IMR-90 (cell line): ENCODE results near the gene FSTL1. TPM values are rescaled to one million over a fixed set of nuclear protein-coding genes. Genes with fewer than 3 reads are reported as not detected.

ENCODE experiments used
- ATAC-seq: fragments of 200-7000 bp; cut with Tn5 transposase; 2 replicates; pipeline ENCODE4 v1.9.1; 2020; ENCODE audit warnings: low read depth, mild to moderate bottlenecking, moderate library complexity
- BruUV-seq: library from RNA; stranded (reverse); fragments of 400-500 nt; replicated peaks from 2 replicates; lab custom pipeline; 2021; lab: Mats Ljungman, UMichigan
- CTCF ChIA-PET: fragments of 300-600 bp; formaldehyde crosslinking; extraction: SDS; loops from one replicate; lab custom pipeline; 2021; ENCODE audit warnings: antibody characterized with exemption; lab: Yijun Ruan, JAX
- POLR2A ChIA-PET: fragments of 300-600 bp; sonication (Branson Sonifier 250); formaldehyde crosslinking; loops from one replicate; lab custom pipeline; 2022; ENCODE audit warnings: antibody characterized with exemption; ENCODE audit not compliant: unreplicated experiment; lab: Charles Lee
- DNase-seq: peaks from one replicate; pipeline ENCODE4 v3.0.0; 2013
- H2AFZ ChIP-seq: replicated peaks from 2 replicates; pipeline ENCODE3; 2013; ENCODE audit warnings: low read length, mild to moderate bottlenecking; ENCODE audit not compliant: poor library complexity
- H2AK5ac ChIP-seq: 2 replicates; pipeline ENCODE4 v1.6.1; 2013; ENCODE audit warnings: low read depth, low read length, inconsistent platforms
- H2AK9ac ChIP-seq: replicated peaks from 2 replicates; pipeline ENCODE3; 2013; ENCODE audit warnings: mild to moderate bottlenecking, low read depth, low read length, moderate library complexity; ENCODE audit not compliant: poor library complexity
- H2BK120ac ChIP-seq: 2 replicates; pipeline ENCODE4 v1.6.1; 2013; ENCODE audit warnings: low read depth, low read length, inconsistent platforms
- H2BK15ac ChIP-seq: 3 replicates; pipeline ENCODE4 v1.6.1; 2013; ENCODE audit warnings: low read depth, low read length, inconsistent platforms
- H2BK20ac ChIP-seq: 2 replicates; pipeline ENCODE4 v1.6.1; 2013; ENCODE audit warnings: low read depth, mild to moderate bottlenecking, inconsistent platforms, low read length, moderate library complexity
- H2BK5ac ChIP-seq: 2 replicates; pipeline ENCODE4 v1.6.1; 2013; ENCODE audit warnings: mild to moderate bottlenecking, low read depth, low read length, inconsistent platforms; ENCODE audit not compliant: poor library complexity, severe bottlenecking
- H3K14ac ChIP-seq: replicated peaks from 2 replicates; pipeline ENCODE4 v1.6.1; 2013; ENCODE audit warnings: low read depth, low read length, inconsistent platforms
- H3K18ac ChIP-seq: 2 replicates; pipeline ENCODE4 v1.6.1; 2013; ENCODE audit warnings: low read depth, low read length, control low read depth
- H3K23ac ChIP-seq: 2 replicates; pipeline ENCODE4 v1.6.1; 2013; ENCODE audit warnings: low read depth, low read length, inconsistent platforms
- H3K27ac ChIP-seq: 2 replicates; pipeline ENCODE4 v1.5.1; 2013; ENCODE audit warnings: mild to moderate bottlenecking, control low read depth, low read length; ENCODE audit not compliant: insufficient read depth
- H3K27me3 ChIP-seq: 2 replicates; pipeline ENCODE4 v1.6.1; 2013; ENCODE audit warnings: low read length; ENCODE audit not compliant: control insufficient read depth, insufficient read depth
- H3K36me3 ChIP-seq: 2 replicates; pipeline ENCODE4 v1.6.1; 2013; ENCODE audit warnings: low read length, mixed read lengths; ENCODE audit not compliant: control insufficient read depth, insufficient read depth
- H3K4ac ChIP-seq: 2 replicates; pipeline ENCODE4 v1.6.1; 2013; ENCODE audit warnings: low read depth, low read length, inconsistent platforms
- H3K4me1 ChIP-seq: 2 replicates; pipeline ENCODE4 v1.6.1; 2013; ENCODE audit warnings: low read length, mixed read lengths; ENCODE audit not compliant: control insufficient read depth, insufficient read depth
- H3K4me2 ChIP-seq: 2 replicates; pipeline ENCODE4 v1.6.1; 2013; ENCODE audit warnings: low read depth, mild to moderate bottlenecking, control low read depth, low read length, moderate library complexity
- H3K4me3 ChIP-seq: 2 replicates; pipeline ENCODE4 v1.5.1; 2013; ENCODE audit warnings: low read depth, mild to moderate bottlenecking, control low read depth, low read length, moderate library complexity; ENCODE audit not compliant: insufficient read depth
- H3K56ac ChIP-seq: 2 replicates; pipeline ENCODE4 v1.6.1; 2013; ENCODE audit warnings: low read length, inconsistent platforms; ENCODE audit not compliant: insufficient read depth; ENCODE audit errors: extremely low read depth
- H3K79me1 ChIP-seq, 2 experiments: 2 replicates each; pipeline ENCODE4 v1.6.1; 2013; ENCODE audit warnings: low read length in 2 of 2, inconsistent platforms in 1 of 2, low read depth in 1 of 2
- H3K9ac ChIP-seq: 2 replicates; pipeline ENCODE4 v1.6.1; 2013; ENCODE audit warnings: low read depth, low read length, control low read depth
- H3K9me1 ChIP-seq: 2 replicates; pipeline ENCODE4 v1.6.1; 2013; ENCODE audit warnings: low read length, inconsistent platforms; ENCODE audit not compliant: insufficient read depth
- H3K9me3 ChIP-seq: 2 replicates; pipeline ENCODE4 v1.6.1; 2013; ENCODE audit warnings: low read length; ENCODE audit not compliant: control insufficient read depth, insufficient read depth
- H4K20me1 ChIP-seq: 2 replicates; pipeline ENCODE4 v1.6.1; 2013; ENCODE audit warnings: low read length, inconsistent platforms; ENCODE audit not compliant: insufficient read depth
- H4K5ac ChIP-seq: 2 replicates; pipeline ENCODE4 v1.6.1; 2013; ENCODE audit warnings: mild to moderate bottlenecking, low read depth, low read length, control low read depth
- H4K8ac ChIP-seq, 2 experiments: 2 replicates each; pipeline ENCODE4 v1.6.1; 2013; ENCODE audit warnings: low read depth in 2 of 2, low read length in 2 of 2, control low read depth in 1 of 2, inconsistent platforms in 1 of 2
- H4K91ac ChIP-seq: 2 replicates; pipeline ENCODE4 v1.6.1; 2013; ENCODE audit warnings: low read depth, low read length, inconsistent platforms; ENCODE audit not compliant: insufficient read depth
- BHLHE40 ChIP-seq: fragments of 150-350 bp; IDR thresholded peaks from 2 replicates; pipeline ENCODE4 v1.6.1; 2016; ENCODE audit warnings: mild to moderate bottlenecking, low read depth, low read length
- CEBPB ChIP-seq: IDR thresholded peaks from 2 replicates; pipeline ENCODE4 v1.6.1; 2012; ENCODE audit warnings: low read depth, low read length, improper control_type of control experiment
- CHD1 ChIP-seq: IDR thresholded peaks from 2 replicates; pipeline ENCODE4 v1.6.1; 2012; ENCODE audit warnings: low read depth, low read length, improper control_type of control experiment
- ELK1 ChIP-seq: fragments of 150-350 bp; IDR thresholded peaks from 2 replicates; pipeline ENCODE4 v1.6.1; 2016; ENCODE audit warnings: low read depth, mild to moderate bottlenecking, low read length, moderate library complexity, borderline replicate concordance
- FOS ChIP-seq: fragments of 150-350 bp; IDR thresholded peaks from 2 replicates; pipeline ENCODE4 v1.6.1; 2016; ENCODE audit warnings: low read depth, low read length
- MAFK ChIP-seq: IDR thresholded peaks from 2 replicates; pipeline ENCODE4 v1.6.1; 2012; ENCODE audit warnings: low read depth, low read length, improper control_type of control experiment
- MAZ ChIP-seq: IDR thresholded peaks from 2 replicates; pipeline ENCODE4 v1.6.1; 2012; ENCODE audit warnings: low read depth, mild to moderate bottlenecking, low read length, improper control_type of control experiment, moderate library complexity, borderline replicate concordance
- MXI1 ChIP-seq: IDR thresholded peaks from 2 replicates; pipeline ENCODE4 v1.6.1; 2012; ENCODE audit warnings: low read depth, mild to moderate bottlenecking, low read length, moderate library complexity, borderline replicate concordance
- NFE2L2 ChIP-seq: fragments of 150-350 bp; IDR thresholded peaks from 2 replicates; pipeline ENCODE4 v1.6.1; 2016; ENCODE audit warnings: low read depth, mild to moderate bottlenecking, low read length
- POLR2A ChIP-seq: IDR thresholded peaks from 2 replicates; pipeline ENCODE4 v1.6.1; 2012; ENCODE audit warnings: mild to moderate bottlenecking, low read depth, low read length
- RAD21 ChIP-seq: IDR thresholded peaks from 2 replicates; pipeline ENCODE4 v1.6.1; 2012; ENCODE audit warnings: low read length, improper control_type of control experiment
- RCOR1 ChIP-seq: IDR thresholded peaks from 2 replicates; pipeline ENCODE4 v1.6.1; 2012; ENCODE audit warnings: mild to moderate bottlenecking, low read length, improper control_type of control experiment; ENCODE audit not compliant: insufficient replicate concordance
- RFX5 ChIP-seq: IDR thresholded peaks from 2 replicates; pipeline ENCODE4 v1.8.0; 2012; ENCODE audit warnings: low read depth, mild to moderate bottlenecking, low read length, moderate library complexity
- SMC3 ChIP-seq: fragments of 150-350 bp; IDR thresholded peaks from 2 replicates; pipeline ENCODE4 v1.6.1; 2016; ENCODE audit warnings: low read depth, mild to moderate bottlenecking, antibody characterized with exemption, low read length, moderate library complexity
- USF2 ChIP-seq: fragments of 150-350 bp; IDR thresholded peaks from 2 replicates; pipeline ENCODE4 v1.6.1; 2017; ENCODE audit warnings: mild to moderate bottlenecking, antibody characterized with exemption, low read length, low read depth
- WGBS, 2 experiments: methylation state at CpG; one replicate each; pipeline versions ENCODE4 v1.1.5 to v1.1.7; 2013; ENCODE audit warnings: missing lambda C conversion rate in 2 of 2; ENCODE audit not compliant: insufficient read length in 1 of 2; ENCODE audit errors: extremely low coverage in 2 of 2; 5-methylcytosine and 5-hydroxymethylcytosine counted together
- dilution Hi-C: fragments of 300-500 bp; cut with HindIII; formaldehyde crosslinking; loops from one replicate; pipeline ENCODE4 v1.14.3; 2018; ENCODE audit warnings: low sequenced_read_pairs; ENCODE audit not compliant: unreplicated experiment
- in situ Hi-C: fragments of 300-500 bp; cut with MboI; formaldehyde crosslinking; loops from 3 replicates; pipeline ENCODE4 v1.14.3; 2019; ENCODE audit warnings: low sequenced_read_pairs, inconsistent platforms, mixed read lengths
- intact Hi-C: fragments of 100-400 bp; cut with micrococcal nuclease; formaldehyde crosslinking; loops from 2 replicates; pipeline ENCODE4 v1.10.0; 2022
- polyA plus RNA-seq, 3 experiments: library from polyadenylated mRNA; depleted of rRNA; stranded (reverse); fragments of >200 nt; gene quantifications; 2 replicates each; pipeline ENCODE4 v1.2.3, GENCODE V29; 2012; ENCODE audit warnings: low replicate concordance in 1 of 3
- total RNA-seq: library from RNA; depleted of rRNA; stranded (reverse); fragments of >200 nt; gene quantifications from 2 replicates; pipeline ENCODE4 v1.2.3, GENCODE V29; 2012
- TF ChIP-seq, protein P1 (sequence below): conservative IDR thresholded peaks from 2 replicates; pipeline ENCODE4 v1.5.1; 2012; ENCODE audit warnings: mild to moderate bottlenecking, low read depth, low read length, improper control_type of control experiment

The FSTL1 gene
- total and polyA plus RNA-seq, 2 of the 4 experiments (the other 2 are of a cell fraction): 864 to 1,642 TPM

DNA sequence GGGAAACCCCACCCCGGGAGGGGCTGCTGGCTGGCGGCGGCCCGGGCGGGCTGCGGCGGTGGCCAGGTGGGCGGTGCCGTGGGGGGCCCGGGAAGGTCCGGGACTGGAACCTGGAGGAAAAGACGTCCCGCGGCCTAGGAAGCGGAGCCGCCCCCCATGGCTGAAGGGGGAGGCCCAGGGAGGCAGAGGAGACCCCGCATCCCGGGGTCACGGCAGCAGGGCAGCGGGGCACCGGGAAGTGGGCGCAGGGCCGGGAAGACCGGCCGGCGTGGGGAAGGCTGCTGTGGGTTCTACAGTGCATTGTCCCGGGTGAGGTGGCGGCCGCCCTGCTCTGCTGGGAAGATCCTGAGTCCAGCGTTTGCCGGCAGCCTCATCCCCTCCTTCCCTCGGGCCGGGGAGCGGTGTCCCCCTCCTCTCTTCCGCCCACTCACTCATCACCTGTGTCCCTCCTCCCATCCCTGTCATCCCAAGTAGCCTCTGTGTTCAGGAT lies 525 bp upstream of the FSTL1 start:
- no TSS peak for BruUV-seq
- TF ChIP-seq MAZ (no peak), MXI1 (no peak), ELK1 (no peak), CHD1 (no peak), MAFK (no peak), NFE2L2 (no peak), CEBPB (no peak), POLR2A (no peak), FOS (no peak), BHLHE40 (no peak), RFX5 (no peak), RCOR1 (no peak), SMC3 (no peak), USF2 (no peak), RAD21 (no peak)
- TF ChIP-seq, protein P1, sequence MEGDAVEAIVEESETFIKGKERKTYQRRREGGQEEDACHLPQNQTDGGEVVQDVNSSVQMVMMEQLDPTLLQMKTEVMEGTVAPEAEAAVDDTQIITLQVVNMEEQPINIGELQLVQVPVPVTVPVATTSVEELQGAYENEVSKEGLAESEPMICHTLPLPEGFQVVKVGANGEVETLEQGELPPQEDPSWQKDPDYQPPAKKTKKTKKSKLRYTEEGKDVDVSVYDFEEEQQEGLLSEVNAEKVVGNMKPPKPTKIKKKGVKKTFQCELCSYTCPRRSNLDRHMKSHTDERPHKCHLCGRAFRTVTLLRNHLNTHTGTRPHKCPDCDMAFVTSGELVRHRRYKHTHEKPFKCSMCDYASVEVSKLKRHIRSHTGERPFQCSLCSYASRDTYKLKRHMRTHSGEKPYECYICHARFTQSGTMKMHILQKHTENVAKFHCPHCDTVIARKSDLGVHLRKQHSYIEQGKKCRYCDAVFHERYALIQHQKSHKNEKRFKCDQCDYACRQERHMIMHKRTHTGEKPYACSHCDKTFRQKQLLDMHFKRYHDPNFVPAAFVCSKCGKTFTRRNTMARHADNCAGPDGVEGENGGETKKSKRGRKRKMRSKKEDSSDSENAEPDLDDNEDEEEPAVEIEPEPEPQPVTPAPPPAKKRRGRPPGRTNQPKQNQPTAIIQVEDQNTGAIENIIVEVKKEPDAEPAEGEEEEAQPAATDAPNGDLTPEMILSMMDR: no peak
- ChIA-PET CTCF (no interaction called here), POLR2A (interaction anchor here (0.5 to 1.4 kb wide), 6 partner anchors 12 to 911 kb away, joined by 3 to 6 read pairs (median 4); no protein-coding TSS in a partner anchor)
- peak overlapping the region; percentile 64 for H3K14ac ChIP-seq
- peak overlapping the region; percentile 90; the same call in 2 of the 3 replicates for H2BK15ac ChIP-seq
- H2BK120ac ChIP-seq: peak overlapping the region; percentile 82
- peaks cover 13% of the 10 kb centered on the region for H3K4me1 ChIP-seq
- DNase-seq: no peak
- H2AFZ ChIP-seq: peak overlapping the region; percentile 97
- H3K4ac ChIP-seq: peak overlapping the region; percentile 85
- H3K4me3 ChIP-seq: peak overlapping the region; percentile 94
- H4K8ac ChIP-seq: peak overlapping the region; percentile 62 to 90; a peak in 3 of 4 replicates
- intact Hi-C loops: loop anchor here (2.0 kb wide), 1 partner anchor 19 kb away; no protein-coding TSS in a partner anchor
- no peaks in the 10 kb centered on the region for H3K27me3 ChIP-seq
- peaks cover 5 to 28% of the 10 kb centered on the region in 2 experiments; a peak in 2 of 4 replicates for H3K79me1 ChIP-seq
- peak overlapping the region; percentile 85 for H4K91ac ChIP-seq
- H3K9ac ChIP-seq: peak overlapping the region; percentile 98
- H2BK20ac ChIP-seq: peak overlapping the region; percentile 27; the same call in 1 of the 2 replicates
- peak overlapping the region; percentile 95 for H2AK9ac ChIP-seq
- 14% methylated on average over 15 of the region's 35 CpGs; no CpG with 5 or more reads in 1 of the 2 experiments for WGBS, 2 experiments
- H3K23ac ChIP-seq: peak overlapping the region; percentile 94
- no peaks in the 10 kb centered on the region for H3K9me3 ChIP-seq
- H3K18ac ChIP-seq: peak overlapping the region; percentile 88
- peak overlapping the region; percentile 98 for H2BK5ac ChIP-seq
- peaks cover 31% of the 10 kb centered on the region for H4K20me1 ChIP-seq
- in situ Hi-C loops: no loop called here
- peaks cover 16% of the 10 kb centered on the region for H3K9me1 ChIP-seq
- H3K36me3 ChIP-seq: peaks cover 15% of the 10 kb centered on the region
- peak overlapping the region; percentile 98 for H3K27ac ChIP-seq
- peak; percentile 33 for ATAC-seq
- dilution Hi-C loops: no loop called here
- peak overlapping the region; percentile 71 for H3K4me2 ChIP-seq
- H3K56ac ChIP-seq: peak overlapping the region; percentile 53
- H4K5ac ChIP-seq: peak overlapping the region; percentile 83
- peak overlapping the region; percentile 96 for H2AK5ac ChIP-seq
